ENCODE measurements around the gene EIF1AY. TPM values are rescaled to one million over a fixed set of nuclear protein-coding genes. Genes with fewer than 3 reads are reported as not detected.

The EIF1AY gene
- total and polyA plus RNA-seq, 4 donors: 26.2 TPM; not detected in 3

DNA sequence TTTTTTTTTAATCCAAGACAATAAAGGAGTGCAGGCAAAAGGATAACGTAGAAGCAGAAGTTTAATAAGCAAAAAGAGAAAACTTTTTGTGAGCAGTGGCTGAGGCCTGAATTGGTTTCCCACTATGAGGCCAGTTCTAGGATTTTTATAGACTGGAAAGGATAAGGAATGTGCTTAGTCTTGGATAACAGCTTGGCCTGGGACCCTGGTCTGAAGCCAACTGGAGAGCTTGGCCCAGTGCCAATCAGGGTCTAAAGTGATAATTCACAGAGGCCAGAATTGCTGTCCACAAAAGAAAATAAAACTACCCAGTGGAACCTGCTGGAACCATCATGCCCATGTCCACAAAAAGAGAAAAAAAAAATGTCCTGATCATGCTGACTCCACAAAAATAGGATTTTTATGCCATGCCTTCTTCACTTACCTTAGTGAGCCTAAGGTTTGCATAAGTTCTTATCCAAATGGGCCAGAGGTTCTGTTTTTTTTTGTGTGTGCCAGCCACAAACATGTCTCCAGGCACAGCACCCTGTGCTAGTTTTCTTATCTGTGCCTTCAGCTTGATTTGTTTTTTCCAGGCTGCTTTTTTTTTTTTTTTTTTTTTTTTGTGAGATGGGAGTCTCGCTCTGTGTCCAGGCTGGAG lies 15.6 kb upstream of the EIF1AY start:
- no peaks in the 10 kb centered on the region for H3K27me3 ChIP-seq (ENCODE audit: control insufficient read depth in 3 of 3, insufficient read depth in 3 of 3, low read length in 2 of 3)
- no peaks in the 10 kb centered on the region for H3K36me3 ChIP-seq (ENCODE audit: control insufficient read depth in 4 of 4, insufficient read depth in 4 of 4, low read length in 4 of 4)
- WGBS, 2 donors: 79% methylated on average over 2 of the region's 2 CpGs; no CpG with 5 or more reads in 1 of the 2 donors
- peak in 1 of 3 donors; percentile 82 for DNase-seq
- H3K4me3 ChIP-seq: no peak overlapping the region
- H3K27ac ChIP-seq (ENCODE audit: low read depth in 1 of 2, low read length in 1 of 2): peak overlapping the region in 1 of 2 donors; percentile 45
- TF ChIP-seq, protein P1, sequence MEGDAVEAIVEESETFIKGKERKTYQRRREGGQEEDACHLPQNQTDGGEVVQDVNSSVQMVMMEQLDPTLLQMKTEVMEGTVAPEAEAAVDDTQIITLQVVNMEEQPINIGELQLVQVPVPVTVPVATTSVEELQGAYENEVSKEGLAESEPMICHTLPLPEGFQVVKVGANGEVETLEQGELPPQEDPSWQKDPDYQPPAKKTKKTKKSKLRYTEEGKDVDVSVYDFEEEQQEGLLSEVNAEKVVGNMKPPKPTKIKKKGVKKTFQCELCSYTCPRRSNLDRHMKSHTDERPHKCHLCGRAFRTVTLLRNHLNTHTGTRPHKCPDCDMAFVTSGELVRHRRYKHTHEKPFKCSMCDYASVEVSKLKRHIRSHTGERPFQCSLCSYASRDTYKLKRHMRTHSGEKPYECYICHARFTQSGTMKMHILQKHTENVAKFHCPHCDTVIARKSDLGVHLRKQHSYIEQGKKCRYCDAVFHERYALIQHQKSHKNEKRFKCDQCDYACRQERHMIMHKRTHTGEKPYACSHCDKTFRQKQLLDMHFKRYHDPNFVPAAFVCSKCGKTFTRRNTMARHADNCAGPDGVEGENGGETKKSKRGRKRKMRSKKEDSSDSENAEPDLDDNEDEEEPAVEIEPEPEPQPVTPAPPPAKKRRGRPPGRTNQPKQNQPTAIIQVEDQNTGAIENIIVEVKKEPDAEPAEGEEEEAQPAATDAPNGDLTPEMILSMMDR (IDR thresholded peaks at IDR 0.05; ENCODE audit: control extremely low read depth, extremely low read depth): no peak
- no peak for ATAC-seq (ENCODE audit: insufficient read depth, low FRiP score)
- peaks cover 0 to 7% (median 0%) of the 10 kb centered on the region in 5 donors for H3K4me1 ChIP-seq (ENCODE audit: control insufficient read depth in 5 of 5, insufficient read depth in 5 of 5, low read length in 5 of 5)
- no peaks in the 10 kb centered on the region for H3K9me3 ChIP-seq (ENCODE audit: control insufficient read depth in 4 of 4, insufficient read depth in 3 of 4, low read length in 3 of 4)
- no peak overlapping the region for H3K9ac ChIP-seq (ENCODE audit: insufficient read depth in 1 of 2, low read length in 2 of 2)

GRCh38 chrY:20571306-20571705 lies 4.3 kb upstream of the EIF1AY start:
- ATAC-seq (ENCODE audit: insufficient read depth, low FRiP score): no peak

DNA sequence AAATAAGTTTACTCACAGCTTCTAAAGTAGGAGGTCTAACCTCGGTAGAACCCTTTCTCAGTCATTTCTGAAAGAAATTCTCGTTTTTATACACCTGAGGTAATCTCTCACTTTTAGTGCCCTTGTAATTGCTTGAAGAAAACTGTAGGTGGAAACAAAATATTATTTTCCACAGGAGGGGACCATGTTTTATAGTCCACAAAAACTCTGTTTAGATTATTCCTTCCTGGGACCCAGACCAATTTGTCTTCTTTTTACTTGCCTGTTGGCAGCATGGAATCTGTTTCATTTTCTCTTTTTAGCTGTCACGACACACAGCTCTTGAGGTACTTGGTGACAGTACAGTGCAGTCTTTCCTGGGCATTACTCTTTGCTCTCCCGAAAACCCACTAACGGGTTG lies 930 bp downstream of the EIF1AY start:
- TF ChIP-seq, protein P1 (IDR thresholded peaks at IDR 0.05; ENCODE audit: control extremely low read depth, extremely low read depth): no peak
- H3K27ac ChIP-seq (ENCODE audit: low read depth in 1 of 2, low read length in 1 of 2): peak overlapping the region in 1 of 2 donors; percentile 89
- peak in 1 of 3 donors; percentile 20 for DNase-seq

More at GRCh38 chrY:20571306-20571705, 4.3 kb upstream of the EIF1AY start:
- peaks cover 0 to 4% (median 0%) of the 10 kb centered on the region in 5 donors for H3K4me1 ChIP-seq (ENCODE audit: control insufficient read depth in 5 of 5, insufficient read depth in 5 of 5, low read length in 5 of 5)
- H3K36me3 ChIP-seq (ENCODE audit: control insufficient read depth in 4 of 4, insufficient read depth in 4 of 4, low read length in 4 of 4): no peaks in the 10 kb centered on the region
- no peak overlapping the region for H3K4me3 ChIP-seq
- H3K9ac ChIP-seq (ENCODE audit: insufficient read depth in 1 of 2, low read length in 2 of 2): no peak overlapping the region
- no peaks in the 10 kb centered on the region for H3K27me3 ChIP-seq (ENCODE audit: control insufficient read depth in 3 of 3, insufficient read depth in 3 of 3, low read length in 2 of 3)
- 88% methylated on average over 3 of the region's 3 CpGs; no CpG with 5 or more reads in 1 of the 2 donors for whole genome bisulfite sequencing, 2 donors
- no peak for DNase-seq
- TF ChIP-seq, protein P1 (IDR thresholded peaks at IDR 0.05; ENCODE audit: control extremely low read depth, extremely low read depth): no peak
- H3K27ac ChIP-seq (ENCODE audit: low read depth in 1 of 2, low read length in 1 of 2): no peak overlapping the region
- H3K9me3 ChIP-seq (ENCODE audit: control insufficient read depth in 4 of 4, insufficient read depth in 3 of 4, low read length in 3 of 4): no peaks in the 10 kb centered on the region

More for the DNA sequence above, 930 bp downstream of the EIF1AY start:
- Histone ChIP-seq H3K4me1 (ENCODE audit: control insufficient read depth in 5 of 5, insufficient read depth in 5 of 5, low read length in 5 of 5) (peaks cover 0 to 4% (median 0%) of the 10 kb centered on the region in 5 donors), H3K36me3 (ENCODE audit: control insufficient read depth in 4 of 4, insufficient read depth in 4 of 4, low read length in 4 of 4) (no peaks in the 10 kb centered on the region), H3K27me3 (ENCODE audit: control insufficient read depth in 3 of 3, insufficient read depth in 3 of 3, low read length in 2 of 3) (no peaks in the 10 kb centered on the region), H3K9ac (ENCODE audit: insufficient read depth in 1 of 2, low read length in 2 of 2) (no peak overlapping the region), H3K9me3 (ENCODE audit: control insufficient read depth in 4 of 4, insufficient read depth in 3 of 4, low read length in 3 of 4) (no peaks in the 10 kb centered on the region), H3K4me3 (no peak overlapping the region)
- WGBS, 2 donors: 8% methylated on average over 5 of the region's 5 CpGs; no CpG with 5 or more reads in 1 of the 2 donors
- no peak for ATAC-seq (ENCODE audit: insufficient read depth, low FRiP score)
